GM04504 (cell line): ENCODE results near the gene GMPR2.

Source experiments
- DNase-seq: peaks from one replicate; pipeline ENCODE4 v3.0.0-alpha.2; 2012; ENCODE audit warnings: low read depth

Gene GMPR2

DNA sequence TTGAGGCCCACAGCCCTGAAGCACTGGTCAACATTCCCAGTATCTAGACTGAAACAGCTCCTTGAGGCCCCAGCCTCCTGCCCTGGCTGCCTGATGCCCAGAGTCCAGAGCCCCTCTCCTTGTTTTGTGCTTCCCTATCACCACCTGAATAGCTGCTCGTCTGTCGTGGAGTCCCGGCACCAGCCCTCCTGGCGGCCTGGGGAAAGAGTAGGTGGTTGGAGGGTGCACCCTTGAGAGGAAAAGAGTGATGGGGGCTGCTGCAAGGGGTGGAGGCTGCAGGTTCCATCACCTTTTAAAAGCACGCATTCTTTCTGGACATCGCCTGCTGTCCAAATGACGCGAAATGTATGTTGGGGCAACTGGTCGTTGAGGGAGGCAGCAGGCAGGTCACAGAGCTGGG is 35.5 kb downstream of the GMPR2 start:
- DNase-seq, result no peak

DNA sequence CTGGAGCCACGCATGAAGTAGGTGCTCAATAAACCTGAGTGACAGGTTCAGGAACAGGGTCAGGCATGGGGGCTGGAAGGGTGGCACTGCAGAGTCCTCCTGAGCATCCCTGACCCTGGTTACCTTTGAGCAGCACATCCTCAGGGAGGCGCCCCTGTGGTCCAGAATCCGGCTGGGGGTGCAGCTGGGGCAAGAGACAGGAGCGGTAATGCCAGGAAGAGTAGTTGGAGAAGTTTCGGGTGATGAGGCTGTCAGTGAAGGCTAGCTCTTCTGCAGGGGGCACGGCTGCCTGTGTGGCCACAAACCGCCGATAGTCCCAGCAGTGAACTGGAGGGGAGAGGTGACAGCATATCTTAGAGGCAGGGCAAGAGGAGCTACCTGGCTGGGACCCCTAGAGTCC is 36.6 kb downstream of the GMPR2 start:
- DNase-seq, result no peak

DNA sequence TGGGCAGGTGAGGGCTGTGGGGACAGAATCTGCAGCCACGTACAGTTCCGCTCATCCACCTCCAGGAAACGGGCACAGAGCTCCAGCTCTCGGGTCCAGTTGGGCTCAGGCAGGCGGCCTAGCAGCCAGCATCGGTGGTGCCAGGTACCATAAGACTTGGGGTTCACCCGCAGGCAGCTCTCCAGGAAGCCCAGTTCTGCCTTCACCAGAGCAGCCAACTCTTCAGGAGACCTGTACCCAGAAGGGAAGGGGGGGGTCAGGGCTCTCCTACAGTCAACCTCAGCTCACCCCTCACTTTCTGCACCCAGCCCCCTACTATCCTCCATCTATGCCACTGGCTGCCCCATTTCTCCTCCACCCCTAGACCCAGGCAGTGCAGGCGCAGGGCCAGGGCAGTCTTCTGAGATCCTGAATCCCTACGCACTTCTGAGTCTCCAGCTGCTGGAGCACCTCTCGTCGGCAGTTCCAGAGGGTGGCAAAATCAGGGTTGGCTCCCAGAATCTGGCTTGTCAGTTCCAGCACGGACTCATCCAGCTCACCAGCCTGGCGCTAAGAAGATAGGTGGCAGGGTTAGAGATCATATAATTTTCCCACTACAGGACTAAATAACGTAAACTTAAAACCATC is 37.3 kb downstream of the GMPR2 start:
- DNase-seq, result no peak

DNA sequence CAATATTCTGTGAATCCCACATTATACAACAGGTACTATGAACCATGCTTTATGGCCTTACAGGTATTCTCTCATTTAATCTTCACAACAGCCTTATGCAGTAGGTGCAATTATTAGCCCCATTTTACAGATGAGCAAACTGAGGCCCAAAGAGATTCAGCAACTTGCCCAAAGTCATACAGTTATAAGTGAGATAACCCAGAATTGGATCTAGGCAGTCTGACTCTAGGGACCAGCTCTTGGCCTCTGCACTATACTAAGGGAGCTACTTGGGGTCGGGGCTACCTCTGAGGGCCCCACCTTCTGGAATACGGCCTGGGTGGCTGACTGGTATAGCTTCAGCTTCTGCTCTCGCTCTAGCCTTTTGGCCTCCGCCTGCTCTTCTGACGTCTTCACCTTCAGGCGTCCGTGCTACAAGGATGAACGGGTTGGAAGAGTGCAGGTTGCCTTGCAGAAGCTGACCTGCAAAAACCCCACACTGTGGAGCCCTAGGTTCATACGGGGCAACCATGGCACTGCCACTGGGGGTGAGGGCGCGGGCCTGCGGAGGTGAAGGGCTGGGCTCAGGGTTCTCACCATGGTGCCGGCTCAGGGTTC is 37.9 kb downstream of the GMPR2 start:
- DNase-seq, result no peak

DNA sequence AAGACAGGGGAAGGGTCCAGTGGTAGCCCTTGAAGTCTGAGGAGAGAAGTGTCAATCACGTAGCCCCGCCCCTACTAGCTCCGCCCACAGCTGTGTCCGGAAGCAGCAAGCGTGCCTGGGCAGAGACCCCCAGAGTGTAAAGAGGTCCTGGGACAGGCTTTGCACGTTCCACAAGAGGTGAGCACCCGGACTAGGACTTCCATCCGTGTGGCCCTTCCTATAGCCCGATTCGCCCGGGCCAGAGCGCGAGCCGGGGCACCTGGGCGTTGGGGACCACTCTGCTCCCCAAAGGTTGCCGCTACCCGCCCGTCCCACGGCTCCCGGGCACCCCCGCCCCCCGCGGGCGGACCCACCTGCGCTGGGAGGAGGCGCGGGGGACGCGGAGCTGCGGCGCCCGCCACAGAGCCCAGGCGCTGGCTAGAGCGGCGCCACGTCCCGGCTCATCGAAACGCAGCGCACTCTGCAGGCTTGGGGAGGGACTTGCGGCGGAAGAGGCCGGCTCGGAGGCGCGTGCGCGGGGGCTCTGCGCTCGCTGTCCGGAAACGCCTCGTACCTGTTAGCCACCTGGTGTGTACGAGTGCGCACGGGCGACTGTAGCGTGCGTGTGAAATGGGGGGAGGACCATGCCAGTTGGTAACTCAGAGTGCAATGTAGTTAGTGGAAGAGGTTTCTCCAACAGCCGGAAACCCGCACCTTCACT is 38.6 kb downstream of the GMPR2 start, which contains the start of gene RABGGTA:
RABGGTA (minus strand) TSS at position 464 of the 700 bp plus-strand sequence. CDS start 482 bp downstream, outside the sequence.
- peak; percentile 56 for DNase-seq

DNA sequence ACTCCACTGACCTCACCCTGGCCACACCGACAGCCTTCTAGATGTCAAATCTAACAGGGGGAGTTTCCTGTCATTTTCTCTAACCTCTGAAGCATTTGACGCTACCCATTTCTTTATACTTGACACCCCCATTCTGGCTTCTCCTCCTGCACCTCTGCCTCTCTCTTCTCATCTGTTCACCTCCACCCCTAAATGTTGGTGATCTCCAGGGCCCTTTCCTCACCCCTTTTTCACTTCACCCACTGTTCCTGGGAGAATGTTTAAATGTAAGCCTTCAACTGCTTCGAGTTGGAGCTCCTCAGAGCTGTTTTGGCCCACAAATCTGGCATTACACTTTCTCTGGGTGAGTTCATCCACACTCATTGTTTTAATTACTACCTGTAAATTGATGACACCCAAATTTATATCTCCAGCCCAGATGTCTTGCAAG is 39.1 kb downstream of the GMPR2 start:
- DNase-seq, result no peak

DNA sequence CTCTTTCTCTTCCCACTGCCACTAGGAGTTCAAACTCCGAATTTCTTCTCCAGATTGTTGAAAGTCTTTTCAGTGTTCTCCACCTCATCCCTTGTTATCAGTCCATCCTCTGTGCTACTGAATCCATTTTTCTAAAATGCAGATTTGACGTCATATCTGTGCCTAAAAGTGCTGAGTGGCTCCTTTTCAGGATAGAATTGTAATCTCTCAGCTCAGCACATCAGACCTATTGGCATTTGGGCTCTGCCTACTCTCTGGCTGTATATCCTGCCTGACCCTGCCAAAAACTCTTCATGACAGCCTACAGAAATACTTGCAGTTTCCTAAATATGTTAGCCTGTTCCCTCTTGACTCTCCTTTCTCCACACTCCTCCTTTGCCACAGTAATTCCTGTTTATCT is 39.7 kb downstream of the GMPR2 start:
- DNase-seq, result no peak

DNA sequence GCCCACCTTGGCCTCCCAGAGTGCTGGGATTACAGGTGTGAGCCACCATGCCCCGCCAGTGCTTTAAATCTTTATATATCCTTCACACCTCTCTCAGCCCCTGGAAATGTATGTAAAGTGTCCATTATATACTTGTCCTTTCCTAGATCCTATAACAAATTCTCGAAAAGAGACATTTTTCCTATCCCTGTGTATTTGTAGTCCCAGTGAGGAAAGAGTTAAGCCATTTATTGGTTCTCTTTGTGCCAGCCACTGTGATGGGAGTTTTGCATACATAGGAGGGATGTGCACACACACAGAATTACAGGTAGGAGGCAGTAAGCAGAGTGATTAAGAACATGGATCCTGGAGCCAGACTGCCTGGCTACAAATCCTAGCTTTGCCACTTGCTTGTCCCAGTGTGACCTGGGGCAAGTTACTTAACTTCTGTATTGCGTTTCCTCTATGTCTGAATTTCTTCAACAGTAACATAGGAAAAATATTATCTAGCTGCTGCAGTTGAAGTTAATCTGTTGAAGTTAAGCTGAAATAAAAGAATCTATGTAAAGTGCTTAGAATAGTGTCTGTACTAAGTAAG is 40.8 kb downstream of the GMPR2 start:
- DNase-seq, result no peak

DNA sequence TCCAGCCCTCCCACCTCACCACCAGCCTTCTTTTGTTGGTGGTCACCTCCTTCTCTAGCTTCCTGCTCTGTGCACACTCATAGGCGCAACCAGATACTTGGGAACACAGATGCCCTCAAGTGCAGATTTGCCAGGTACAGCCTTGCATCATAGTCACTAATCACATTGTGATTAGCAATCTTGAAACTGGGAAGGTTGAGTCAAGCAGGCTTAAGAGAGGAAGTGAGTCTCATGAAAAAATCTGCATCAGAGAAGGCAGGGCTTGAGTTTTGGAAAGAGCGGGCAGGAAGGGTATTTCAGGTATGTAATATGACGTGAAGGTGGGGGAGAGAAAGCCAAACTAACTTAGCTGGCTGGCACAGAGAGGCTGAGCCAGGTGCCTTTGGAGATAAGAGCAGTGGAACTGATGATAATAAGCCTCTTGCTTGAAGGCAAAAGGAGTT is 41.4 kb downstream of the GMPR2 start:
- DNase-seq, result no peak

DNA sequence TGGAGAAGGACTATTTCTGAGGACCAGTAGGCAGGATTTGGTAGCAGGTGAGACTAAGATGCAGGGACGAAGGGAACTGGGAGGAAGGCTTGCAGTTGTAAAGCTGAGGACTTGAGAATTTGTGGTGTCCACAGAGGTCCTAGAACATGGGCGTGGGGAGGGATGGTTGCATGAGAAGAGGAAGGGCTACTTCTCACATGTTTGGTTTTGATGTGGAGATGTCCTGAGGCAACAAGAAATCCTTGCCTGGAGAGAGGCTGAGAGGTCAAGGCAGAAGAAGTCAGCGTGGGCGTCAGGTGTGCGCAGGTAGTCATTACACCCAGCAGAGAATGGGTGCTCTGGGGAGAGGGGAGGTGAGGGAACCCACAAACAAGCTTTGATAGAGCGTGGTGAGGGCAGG is 44.3 kb downstream of the GMPR2 start:
- DNase-seq, result no peak

DNA sequence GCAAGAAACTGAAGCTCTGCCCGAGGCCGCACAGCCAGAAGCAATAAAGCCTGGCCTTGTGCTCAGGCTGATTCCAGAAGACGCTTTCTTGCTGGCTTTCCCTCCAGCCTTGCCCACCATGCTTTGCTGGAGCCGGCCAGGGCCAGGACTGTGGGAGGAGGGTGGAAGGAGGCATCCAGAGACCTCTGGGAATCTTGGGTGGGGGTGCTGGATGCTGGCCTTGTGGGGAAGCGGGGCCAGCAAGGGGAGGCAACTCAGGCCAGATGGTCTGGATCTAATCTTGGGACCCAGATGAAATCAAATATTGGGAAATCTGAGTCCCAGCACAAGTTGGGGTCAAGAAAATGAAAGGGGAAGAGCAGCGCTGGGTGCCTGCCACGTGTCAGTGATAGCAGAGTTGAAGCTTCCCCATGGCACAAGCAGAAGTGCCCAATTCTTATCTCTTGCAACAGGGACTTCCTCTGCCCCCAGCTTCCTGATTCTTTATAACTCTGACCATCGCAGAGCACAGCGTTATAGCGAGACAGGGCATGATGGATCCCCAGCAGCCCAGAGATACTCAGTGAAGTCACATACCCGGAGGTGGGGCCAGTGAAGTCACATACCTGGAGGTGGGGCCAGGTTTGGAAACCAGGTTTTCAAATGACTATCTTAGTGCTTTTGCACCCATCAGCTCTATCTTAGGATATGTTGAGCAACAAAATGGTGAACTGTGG is 45.0 kb downstream of the GMPR2 start:
- no peak for DNase-seq

DNA sequence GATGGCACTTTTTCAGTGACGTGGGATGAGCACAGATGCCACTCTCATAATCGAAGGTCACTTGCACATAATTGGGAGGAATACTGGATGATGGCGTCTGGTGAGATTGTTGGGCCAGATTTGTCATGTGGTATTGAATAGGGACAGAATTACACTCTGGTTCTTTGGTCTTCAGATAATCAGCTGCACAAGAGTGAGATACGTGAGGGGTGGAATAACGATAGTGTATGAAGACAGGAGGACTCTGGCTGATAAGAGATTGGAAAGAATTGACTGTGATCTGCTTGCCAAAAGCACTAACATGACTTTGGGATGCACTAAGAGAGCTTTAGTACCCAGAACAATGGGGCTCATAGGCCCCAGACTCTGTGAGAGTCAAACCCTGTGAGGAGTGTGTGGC is 45.7 kb downstream of the GMPR2 start:
- no peak for DNase-seq

DNA sequence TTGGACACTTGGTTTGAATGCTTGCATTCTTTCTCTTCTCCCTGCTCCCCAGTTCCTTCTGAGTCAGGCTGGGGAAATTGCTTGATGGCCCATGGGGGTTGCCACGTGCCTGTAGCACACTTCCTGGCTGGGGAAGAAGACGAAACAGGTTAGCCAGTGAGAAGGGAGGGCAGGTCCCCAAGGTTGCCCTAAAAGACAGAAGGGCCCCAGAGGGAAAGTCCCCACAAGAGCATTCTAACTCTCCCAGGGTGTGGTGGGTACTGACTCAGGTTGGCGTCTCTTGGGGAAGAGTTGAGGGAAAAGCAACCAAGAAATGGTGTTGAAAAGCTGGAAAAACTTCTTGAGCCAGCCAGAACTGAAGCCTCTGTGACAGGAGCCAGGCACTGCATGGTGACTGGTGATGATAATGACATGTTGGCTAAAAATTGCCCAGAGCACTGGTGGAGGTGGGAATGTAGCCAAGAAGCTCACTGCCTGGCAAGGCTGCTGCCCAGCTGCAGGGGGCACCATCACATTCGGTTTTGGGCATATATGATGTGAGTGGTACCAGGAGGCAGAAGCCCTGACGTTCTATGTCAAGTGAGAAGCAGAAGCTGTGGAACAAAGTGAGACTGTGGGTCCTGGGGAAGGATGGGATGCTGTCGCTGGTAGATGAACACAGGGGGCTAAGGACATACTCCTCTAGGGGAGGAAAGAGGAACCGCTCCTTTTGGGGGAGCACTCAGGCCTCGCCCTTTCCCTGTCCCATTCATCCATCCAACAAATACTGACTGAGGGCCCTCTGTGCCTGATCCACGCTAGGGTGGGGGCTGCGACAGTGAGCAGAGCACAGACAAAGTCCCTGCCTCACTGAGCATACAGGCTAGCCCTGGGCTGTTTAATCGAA is 46.8 kb downstream of the GMPR2 start:
- no peak for DNase-seq

DNA sequence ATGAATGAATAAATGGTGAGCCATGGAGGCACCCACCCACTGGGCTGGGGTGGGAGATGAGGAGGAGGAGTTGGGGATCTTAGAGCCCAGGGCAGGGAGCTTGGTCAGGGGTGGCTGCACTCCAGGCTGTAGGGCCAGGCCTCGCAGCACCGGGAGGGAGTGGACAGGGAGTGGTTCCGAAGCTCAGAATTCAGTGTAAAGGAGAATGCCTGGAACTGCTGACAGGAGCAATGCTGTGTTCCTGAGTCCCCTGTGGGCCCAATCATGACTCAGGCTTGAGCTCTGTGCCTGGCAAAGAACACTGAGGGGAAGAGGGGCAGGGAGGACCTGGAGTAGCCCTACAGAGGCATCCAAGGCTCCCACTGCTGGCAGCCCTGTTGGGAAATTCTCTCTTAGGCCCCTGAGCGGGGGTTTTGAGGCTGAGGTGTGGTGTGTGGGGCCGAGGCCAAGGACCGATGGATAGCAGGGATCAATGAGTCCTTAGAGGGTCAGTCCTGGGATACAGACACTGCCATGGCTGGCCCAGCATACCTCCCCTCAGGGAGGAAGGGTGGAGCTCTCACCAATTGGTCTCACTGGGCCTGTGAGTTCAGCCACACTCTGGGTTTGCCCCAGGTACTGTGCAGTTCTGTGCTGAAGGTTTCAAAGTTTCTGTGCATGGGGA is 48.2 kb downstream of the GMPR2 start:
- no peak for DNase-seq

DNA sequence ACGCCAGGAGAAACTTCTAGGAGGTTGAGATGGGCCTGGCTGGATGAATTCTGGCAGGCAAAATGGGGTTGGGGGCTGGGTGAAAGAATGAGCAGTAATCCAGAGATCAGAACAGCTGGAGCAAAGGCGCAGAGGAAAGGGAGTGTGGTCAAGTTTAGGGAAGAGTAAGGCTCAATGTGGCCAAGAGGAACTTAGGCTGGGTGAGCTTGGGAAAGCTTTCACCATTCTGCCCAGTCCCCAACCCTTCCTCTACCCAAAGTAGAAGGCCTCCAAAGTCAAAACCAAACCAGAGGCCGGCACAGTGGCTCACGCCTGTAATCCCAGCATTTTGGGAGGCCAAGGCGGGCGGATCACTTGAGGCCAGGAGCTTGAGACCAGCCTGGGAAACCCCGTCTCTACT is 48.9 kb downstream of the GMPR2 start:
- no peak for DNase-seq

DNA sequence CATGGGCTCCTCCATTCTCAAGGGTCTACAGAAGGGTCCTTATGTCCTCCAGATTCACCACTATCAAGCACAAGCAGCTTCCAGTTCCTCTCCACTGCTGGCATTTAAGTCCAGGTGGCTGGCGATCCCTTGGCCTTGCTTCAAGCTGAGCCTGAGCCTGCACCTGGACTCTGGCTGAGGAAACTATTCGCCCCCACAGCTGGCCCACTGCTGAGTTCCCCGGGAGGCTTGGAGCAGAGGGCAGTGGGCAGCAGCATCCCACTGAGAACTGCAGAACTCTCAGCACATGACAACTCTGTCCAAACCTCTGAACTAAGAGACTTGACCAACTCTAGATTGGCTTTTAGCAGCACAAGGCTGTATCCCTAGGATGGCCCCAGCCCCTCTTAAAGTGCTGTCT is 50.0 kb downstream of the GMPR2 start:
- DNase-seq, result no peak

DNA sequence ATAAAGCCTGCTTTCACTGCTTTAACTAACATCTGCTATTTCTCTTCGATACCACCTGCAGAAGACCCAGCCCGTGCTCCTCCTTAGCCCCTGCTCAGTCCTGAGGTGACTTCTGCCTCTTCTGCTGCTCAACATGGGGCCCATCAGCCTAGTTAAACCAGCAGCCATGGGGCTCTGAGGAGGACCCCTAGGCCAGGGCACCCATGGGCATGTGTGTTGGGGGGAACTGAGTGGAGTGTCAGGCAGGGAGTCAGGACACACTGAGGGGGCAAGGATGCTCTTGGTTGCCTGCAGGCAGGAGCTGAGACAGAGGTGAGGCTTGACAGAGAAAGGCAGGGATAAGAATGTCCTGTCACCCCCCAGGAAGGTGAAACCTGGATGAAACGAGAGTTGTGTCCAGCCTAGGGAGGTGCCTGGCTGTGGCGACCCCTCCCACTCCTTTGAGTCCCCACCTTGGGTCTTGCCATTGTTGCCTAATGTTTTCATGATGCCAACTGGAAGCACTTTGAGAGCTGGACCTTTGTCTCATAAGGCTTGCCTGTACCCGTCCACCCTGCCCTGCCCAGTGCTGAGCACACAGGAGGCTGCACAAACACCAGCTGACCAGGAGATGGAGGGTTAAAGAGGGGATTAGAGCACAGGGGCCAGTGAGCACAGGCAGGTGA is 51.2 kb downstream of the GMPR2 start:
- no peak for DNase-seq

DNA sequence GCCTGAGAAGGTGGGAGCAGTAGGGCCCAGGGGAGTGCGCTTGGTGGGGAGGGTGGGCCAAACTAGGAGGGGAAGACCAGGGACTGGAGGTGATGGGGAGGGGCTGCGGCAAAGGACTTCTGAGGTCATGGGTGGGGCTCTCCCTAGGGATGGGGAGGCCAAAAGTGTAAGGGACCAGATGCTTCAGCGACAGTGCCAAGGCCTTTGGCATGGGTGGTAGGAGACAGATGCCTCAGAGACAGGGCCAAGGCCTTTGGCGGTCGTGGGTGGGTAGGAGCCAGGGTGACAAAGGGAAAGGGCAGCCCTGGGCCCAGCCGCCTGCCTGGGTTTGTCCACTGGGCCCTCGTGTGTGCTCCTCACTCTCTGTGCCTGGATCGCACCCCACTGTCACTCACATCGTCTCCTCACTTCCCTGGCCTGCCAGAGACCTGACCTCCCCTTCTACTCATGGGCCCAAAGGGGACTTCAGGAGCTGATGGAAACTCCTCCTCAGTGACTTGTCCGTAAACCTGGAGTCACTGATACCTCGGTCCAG is 51.8 kb downstream of the GMPR2 start:
- no peak for DNase-seq

DNA sequence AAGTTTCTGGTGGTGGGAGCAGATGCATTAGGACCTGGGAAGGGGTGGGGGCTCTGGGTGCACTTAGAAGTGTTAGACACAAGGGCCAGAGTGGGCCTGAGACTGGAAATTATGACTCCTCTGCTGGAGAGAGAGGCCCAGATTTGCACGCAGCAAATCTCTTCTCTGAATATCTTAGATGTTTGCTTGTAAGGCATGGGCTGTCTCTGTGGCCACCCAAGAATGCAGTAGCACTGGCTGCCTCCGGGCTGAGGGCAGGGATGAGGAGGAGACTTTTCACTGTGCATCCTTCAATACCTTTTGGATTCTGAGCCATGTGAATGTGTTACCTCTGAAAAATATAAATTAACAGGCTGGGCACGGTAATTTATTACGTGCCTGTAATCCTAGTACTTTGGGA is 52.6 kb downstream of the GMPR2 start:
- DNase-seq, result no peak

DNA sequence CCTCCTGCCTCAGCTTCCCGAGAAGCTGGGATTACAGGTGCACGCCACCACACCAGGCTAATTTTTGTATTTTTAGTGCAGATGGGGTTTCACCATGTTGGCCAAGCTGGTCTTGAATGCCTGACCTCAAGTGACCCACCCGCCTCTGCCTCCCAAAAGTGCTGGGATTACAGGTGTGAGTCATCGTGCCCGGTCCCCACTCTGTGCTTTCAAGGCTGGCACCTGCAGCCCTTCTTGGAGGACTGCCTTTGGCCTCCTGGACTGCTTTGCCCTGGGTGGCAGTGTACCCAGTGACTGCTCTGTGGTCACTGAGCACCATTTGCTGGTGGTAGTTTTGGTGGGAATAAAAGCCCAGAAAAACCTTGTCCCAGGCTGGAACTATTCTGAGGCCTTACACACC is 54.3 kb downstream of the GMPR2 start:
- no peak for DNase-seq
